ENCODE data around the gene ALDH1L1. TPM values are rescaled to one million over a fixed set of nuclear protein-coding genes. Genes with fewer than 3 reads are reported as not detected.

The ALDH1L1 gene
- total and polyA plus RNA-seq, 2 of the 8 experiments (the other 6 are each of a cell fraction or from before 2014, with no cell fraction given), result 0.98 to 1.6 TPM

DNA sequence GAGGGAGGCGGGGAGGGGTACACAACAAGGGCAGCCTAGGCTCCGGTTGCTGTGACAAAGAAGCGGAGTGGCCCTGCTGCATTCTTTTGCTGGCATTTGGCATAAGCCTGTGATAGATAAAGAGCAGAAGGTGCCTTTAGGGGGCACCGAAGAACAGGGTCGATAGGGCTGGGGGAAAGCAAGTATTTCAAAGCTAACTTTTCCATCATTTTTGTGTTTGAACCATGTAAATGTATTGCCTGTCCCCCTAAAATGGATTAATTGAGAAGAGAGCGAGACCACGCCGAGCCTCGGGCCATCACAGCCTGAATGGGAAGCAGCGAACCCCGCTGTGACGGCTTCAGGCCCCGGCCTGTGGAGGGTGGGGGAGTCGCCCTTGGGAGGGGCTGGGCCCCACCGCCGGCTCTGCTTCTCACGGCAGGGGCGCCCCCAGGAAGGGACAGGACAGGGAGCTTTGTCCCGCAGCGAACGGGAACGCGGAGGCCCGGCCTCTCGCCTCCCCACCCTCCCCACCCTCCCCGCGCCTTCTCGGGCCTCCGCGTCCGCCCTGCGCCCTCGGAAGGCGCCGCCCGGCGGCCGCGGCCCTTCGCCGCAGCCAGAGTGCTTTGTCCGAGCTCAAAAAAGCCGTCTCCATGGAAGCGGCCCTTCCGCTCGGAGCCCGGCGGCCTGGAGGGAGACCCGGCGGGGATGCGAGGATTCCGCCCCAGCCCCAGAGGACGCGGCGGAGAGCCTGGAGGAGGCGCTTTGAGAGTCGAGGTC, 32.4 kb upstream of the ALDH1L1 start (continued):
- no peak for TF ChIP-seq NANOG (IDR thresholded peaks at IDR 0.05; ENCODE audit: insufficient read depth, low read depth, low read length, poor library complexity, severe bottlenecking)
